Activated CD4-positive, alpha-beta memory T cell treated with anti-CD3 and anti-CD28 coated beads, Interleukin-2, amount 10 ng/mL, durations not matched to agents 7 days and 5 days (primary cell): ENCODE measurements around the gene FPR1. TPM values are rescaled to one million over a fixed set of nuclear protein-coding genes. Genes with fewer than 3 reads are reported as not detected.

Experiments used
- CTCF ChIA-PET: fragments of 350-600 bp; sonication (Branson Sonifier 250); formaldehyde crosslinking; loops from one replicate; lab custom pipeline; 2021; ENCODE audit warnings: antibody characterized with exemption, inconsistent platforms; lab: Charles Lee
- POLR2A ChIA-PET: fragments of 350-600 bp; sonication (Branson Sonifier 250); formaldehyde crosslinking; loops from one replicate; lab custom pipeline; 2021; ENCODE audit warnings: antibody characterized with exemption; lab: Charles Lee
- DNase-seq: peaks from one replicate; pipeline ENCODE4 v3.0.0-alpha.2; 2020
- H3K27ac Mint-ChIP-seq: one replicate; pipeline ENCODE4 v1.8.0; 2021; ENCODE audit warnings: mild to moderate bottlenecking, mixed read lengths
- H3K27me3 Mint-ChIP-seq: one replicate; pipeline ENCODE4 v1.8.0; 2021; ENCODE audit warnings: mixed read lengths
- H3K36me3 Mint-ChIP-seq: one replicate; pipeline ENCODE4 v1.8.0; 2021; ENCODE audit warnings: low read depth, mixed read lengths
- H3K4me1 Mint-ChIP-seq: one replicate; pipeline ENCODE4 v1.8.0; 2021; ENCODE audit warnings: mixed read lengths
- H3K4me3 Mint-ChIP-seq: one replicate; pipeline ENCODE4 v1.8.0; 2021; ENCODE audit warnings: mild to moderate bottlenecking, mixed read lengths
- H3K9me3 Mint-ChIP-seq: one replicate; pipeline ENCODE4 v1.8.0; 2021; ENCODE audit warnings: mixed read lengths
- total RNA-seq, 2 experiments: library from RNA; stranded (reverse); gene quantifications; one replicate each; pipeline ENCODE4 v1.2.3, GENCODE V29; 2021

FPR1 gene
- total RNA-seq, result not detected

GRCh38 chr19:51751655-51752054 is at the start of gene FPR1:
Gene FPR1 (minus strand): TSS chr19:51751878. CDS start chr19:51746994, 4,884 bp downstream.
- ChIA-PET CTCF (no interaction called here), POLR2A (no interaction called here)
- no peak for DNase-seq
- Mint-ChIP-seq H3K9me3 (peaks cover 20% of the 10 kb centered on the region), H3K27me3 (no peaks in the 10 kb centered on the region), H3K4me1 (no peaks in the 10 kb centered on the region), H3K27ac (no peak within 1 kb of the TSS), H3K36me3 (no peaks in the 10 kb centered on the region), H3K4me3 (no peak within 1 kb of the TSS)

- no peaks in the 10 kb centered on the region for H3K36me3 Mint-ChIP-seq
- no peaks in the 10 kb centered on the region for H3K27me3 Mint-ChIP-seq
- H3K4me3 Mint-ChIP-seq, result no peak overlapping the region
- H3K9me3 Mint-ChIP-seq, result peaks cover 25% of the 10 kb centered on the region
- no peak for DNase-seq
- POLR2A ChIA-PET, result no interaction called here
- H3K4me1 Mint-ChIP-seq, result no peaks in the 10 kb centered on the region
- H3K27ac Mint-ChIP-seq, result no peak overlapping the region
- CTCF ChIA-PET, result no interaction called here
These were observed 49.0 kb upstream of the FPR1 start for GRCh38 chr19:51800473-51801244.

GRCh38 chr19:51799774-51800472 is 48.2 kb upstream of the FPR1 start:
- Mint-ChIP-seq H3K4me1 (no peaks in the 10 kb centered on the region), H3K27me3 (no peaks in the 10 kb centered on the region), H3K4me3 (no peak overlapping the region), H3K36me3 (no peaks in the 10 kb centered on the region), H3K9me3 (peaks cover 26% of the 10 kb centered on the region), H3K27ac (no peak overlapping the region)
- DNase-seq, result no peak
- ChIA-PET POLR2A (no interaction called here), CTCF (no interaction called here)

GRCh38 chr19:51799034-51799773 is 47.5 kb upstream of the FPR1 start:
- Mint-ChIP-seq H3K9me3 (peaks cover 25% of the 10 kb centered on the region), H3K4me3 (no peak overlapping the region), H3K27ac (no peak overlapping the region), H3K27me3 (no peaks in the 10 kb centered on the region), H3K36me3 (no peaks in the 10 kb centered on the region), H3K4me1 (no peaks in the 10 kb centered on the region)
- ChIA-PET POLR2A (no interaction called here), CTCF (interaction anchor here (1.0 kb wide), 1 partner anchor 21 kb away, joined by 3 read pairs; no protein-coding TSS in a partner anchor)
- DNase-seq, result no peak

- CTCF ChIA-PET, result interaction anchor here (1.0 kb wide), 1 partner anchor 20 kb away, joined by 3 read pairs; no protein-coding TSS in a partner anchor
These were observed 46.4 kb upstream of the FPR1 start for GRCh38 chr19:51798062-51798461.

GRCh38 chr19:51797480-51797879 is 45.8 kb upstream of the FPR1 start:
- Mint-ChIP-seq H3K27ac (no peak overlapping the region), H3K27me3 (no peaks in the 10 kb centered on the region), H3K9me3 (peaks cover 22% of the 10 kb centered on the region), H3K4me1 (no peaks in the 10 kb centered on the region), H3K4me3 (no peak overlapping the region), H3K36me3 (no peaks in the 10 kb centered on the region)
- CTCF ChIA-PET, result interaction anchor here (0.6 kb wide), 1 partner anchor 55 kb away, joined by 4 read pairs; no protein-coding TSS in a partner anchor
- no peak for DNase-seq
- POLR2A ChIA-PET, result no interaction called here

More at GRCh38 chr19:51798062-51798461, 46.4 kb upstream of the FPR1 start:
- H3K27ac Mint-ChIP-seq, result no peak overlapping the region
- H3K36me3 Mint-ChIP-seq, result no peaks in the 10 kb centered on the region
- DNase-seq, result no peak
- H3K27me3 Mint-ChIP-seq, result no peaks in the 10 kb centered on the region
- H3K4me3 Mint-ChIP-seq, result no peak overlapping the region
- H3K9me3 Mint-ChIP-seq, result peaks cover 22% of the 10 kb centered on the region
- POLR2A ChIA-PET, result no interaction called here
- no peaks in the 10 kb centered on the region for H3K4me1 Mint-ChIP-seq

- Mint-ChIP-seq H3K36me3 (no peaks in the 10 kb centered on the region), H3K4me3 (no peak overlapping the region), H3K27me3 (no peaks in the 10 kb centered on the region), H3K27ac (no peak overlapping the region), H3K9me3 (peaks cover 26% of the 10 kb centered on the region), H3K4me1 (no peaks in the 10 kb centered on the region)
- ChIA-PET POLR2A (no interaction called here), CTCF (no interaction called here)
- no peak for DNase-seq
These were observed 44.6 kb upstream of the FPR1 start for GRCh38 chr19:51796195-51796679.

GRCh38 chr19:51794885-51795490 is 43.3 kb upstream of the FPR1 start, which contains the start of gene FPR3:
Gene FPR3 (plus strand): TSS chr19:51795157. CDS start chr19:51823749, 28,592 bp downstream.
- Mint-ChIP-seq H3K9me3 (peaks cover 25% of the 10 kb centered on the region), H3K27ac (no peak within 1 kb of the TSS), H3K4me3 (no peak within 1 kb of the TSS), H3K27me3 (no peaks in the 10 kb centered on the region), H3K36me3 (no peaks in the 10 kb centered on the region), H3K4me1 (no peaks in the 10 kb centered on the region)
- POLR2A ChIA-PET, result no interaction called here
- CTCF ChIA-PET, result no interaction called here
- DNase-seq, result no peak

- Mint-ChIP-seq H3K36me3 (no peaks in the 10 kb centered on the region), H3K9me3 (peaks cover 22% of the 10 kb centered on the region), H3K4me3 (no peak overlapping the region), H3K4me1 (no peaks in the 10 kb centered on the region), H3K27me3 (no peaks in the 10 kb centered on the region), H3K27ac (no peak overlapping the region)
- DNase-seq, result no peak
- ChIA-PET CTCF (no interaction called here), POLR2A (no interaction called here)
These were observed 42.3 kb upstream of the FPR1 start for GRCh38 chr19:51793994-51794393.

GRCh38 chr19:51792932-51793331 is 41.3 kb upstream of the FPR1 start:
- ChIA-PET CTCF (no interaction called here), POLR2A (no interaction called here)
- Mint-ChIP-seq H3K36me3 (no peaks in the 10 kb centered on the region), H3K27ac (no peak overlapping the region), H3K4me1 (no peaks in the 10 kb centered on the region), H3K27me3 (no peaks in the 10 kb centered on the region), H3K4me3 (no peak overlapping the region), H3K9me3 (peaks cover 20% of the 10 kb centered on the region)
- no peak for DNase-seq

GRCh38 chr19:51789061-51789795 is 37.5 kb upstream of the FPR1 start:
- Mint-ChIP-seq H3K36me3 (no peaks in the 10 kb centered on the region), H3K9me3 (peaks cover 18% of the 10 kb centered on the region), H3K27ac (no peak overlapping the region), H3K4me1 (no peaks in the 10 kb centered on the region), H3K4me3 (no peak overlapping the region), H3K27me3 (no peaks in the 10 kb centered on the region)
- ChIA-PET POLR2A (no interaction called here), CTCF (interaction anchor here (0.7 kb wide), 1 partner anchor 12 kb away, joined by 5 read pairs; no protein-coding TSS in a partner anchor)
- DNase-seq, result no peak

- H3K9me3 Mint-ChIP-seq, result peaks cover 18% of the 10 kb centered on the region
- DNase-seq, result no peak
- H3K36me3 Mint-ChIP-seq, result no peaks in the 10 kb centered on the region
- H3K4me1 Mint-ChIP-seq, result no peaks in the 10 kb centered on the region
- H3K4me3 Mint-ChIP-seq, result no peak overlapping the region
- POLR2A ChIA-PET, result no interaction called here
- H3K27ac Mint-ChIP-seq, result no peak overlapping the region
- H3K27me3 Mint-ChIP-seq, result no peaks in the 10 kb centered on the region
- CTCF ChIA-PET, result interaction anchor here (0.7 kb wide), 1 partner anchor 11 kb away, joined by 5 read pairs; no protein-coding TSS in a partner anchor
These were observed 36.4 kb upstream of the FPR1 start for GRCh38 chr19:51788029-51788428.
